OCI-LY7 (cell line): ENCODE results near the gene ARID5B. TPM values are rescaled to one million over a fixed set of nuclear protein-coding genes. Genes with fewer than 3 reads are reported as not detected.

Experiments
- BruUV-seq: library from RNA; stranded (reverse); fragments of 400-500 nt; replicated peaks from 2 replicates; lab custom pipeline; 2021; lab: Mats Ljungman, UMichigan
- CTCF ChIA-PET: fragments of 300-600 bp; sonication (Branson Sonifier 250); formaldehyde crosslinking; loops from one replicate; lab custom pipeline; 2022; ENCODE audit warnings: antibody characterized with exemption; ENCODE audit not compliant: unreplicated experiment; lab: Charles Lee
- POLR2A ChIA-PET: fragments of 300-600 bp; sonication (Branson Sonifier 250); formaldehyde crosslinking; loops from one replicate; lab custom pipeline; 2022; ENCODE audit warnings: antibody characterized with exemption; lab: Charles Lee
- DNase-seq: peaks from one replicate; pipeline ENCODE4 v3.0.0-alpha.2; 2015; ENCODE audit warnings: low spot score
- H2AFZ ChIP-seq: fragments of 200-600 bp; sonication (generic), shearing (Covaris generic); 2 replicates; pipeline ENCODE4 v1.6.1; 2014; ENCODE audit warnings: mild to moderate bottlenecking, antibody characterized with exemption, low read length, moderate library complexity
- H3K27ac ChIP-seq: fragments of 200-600 bp; sonication (generic); 2 replicates; pipeline ENCODE4 v1.5.1; 2014; ENCODE audit warnings: mixed run types, low read depth, mild to moderate bottlenecking, moderate library complexity, low read length, inconsistent platforms; ENCODE audit not compliant: poor library complexity, severe bottlenecking
- H3K36me3 ChIP-seq: fragments of 200-600 bp; sonication (generic); 2 replicates; pipeline ENCODE4 v1.6.1; 2014; ENCODE audit warnings: mild to moderate bottlenecking, antibody characterized with exemption, low read length, moderate library complexity, mixed read lengths; ENCODE audit not compliant: insufficient read depth
- H3K4me1 ChIP-seq: fragments of 200-600 bp; sonication (generic); 2 replicates; pipeline ENCODE4 v1.5.1; 2014; ENCODE audit warnings: mild to moderate bottlenecking, low read length; ENCODE audit not compliant: insufficient read depth, poor library complexity, severe bottlenecking
- H3K4me2 ChIP-seq: fragments of 200-600 bp; sonication (generic); 2 replicates; pipeline ENCODE4 v1.6.1; 2014; ENCODE audit warnings: mild to moderate bottlenecking, low read length
- H3K4me3 ChIP-seq: fragments of 200-600 bp; sonication (generic); 2 replicates; pipeline ENCODE4 v1.5.1; 2014; ENCODE audit warnings: mild to moderate bottlenecking, low read depth, low read length; ENCODE audit not compliant: poor library complexity, severe bottlenecking
- H3K79me2 ChIP-seq: fragments of 200-600 bp; sonication (generic); 2 replicates; pipeline ENCODE4 v1.6.1; 2016; ENCODE audit warnings: low read depth, mild to moderate bottlenecking, low read length, moderate library complexity, mixed read lengths; ENCODE audit not compliant: insufficient read depth
- H3K9me2 ChIP-seq: fragments of 200-600 bp; sonication (generic); 2 replicates; pipeline ENCODE4 v1.6.1; 2016; ENCODE audit warnings: mild to moderate bottlenecking, low read length, mixed read lengths; ENCODE audit not compliant: insufficient read depth
- H3K9me3 ChIP-seq: fragments of 200-600 bp; sonication (generic); 2 replicates; pipeline ENCODE4 v1.6.1; 2014; ENCODE audit warnings: mild to moderate bottlenecking, mixed run types, low read length, mixed read lengths
- H4K20me1 ChIP-seq: fragments of 200-600 bp; sonication (generic); 2 replicates; pipeline ENCODE4 v1.6.1; 2014; ENCODE audit warnings: mild to moderate bottlenecking, antibody characterized with exemption, low read length, moderate library complexity, mixed read lengths; ENCODE audit not compliant: insufficient read depth
- EZH2phosphoT487 ChIP-seq: fragments of 200-600 bp; sonication (generic); IDR thresholded peaks from 2 replicates; pipeline ENCODE4 v1.6.1; 2018; ENCODE audit warnings: low read depth, borderline replicate concordance, mild to moderate bottlenecking, mixed run types, antibody characterized with exemption, low read length, moderate library complexity, mixed read lengths
- intact Hi-C: fragments of 100-400 bp; cut with micrococcal nuclease; formaldehyde crosslinking; loops from one replicate; pipeline ENCODE4 v1.10.0; 2022; ENCODE audit not compliant: unreplicated experiment
- total RNA-seq, 2 experiments: library from RNA; depleted of rRNA in 1 of 2; stranded (reverse); fragments of >200 nt in 1 of 2; shearing (Covaris generic) in 1 of 2; gene quantifications; 2 replicates each; pipeline ENCODE4 v1.2.3, GENCODE V29; 2014 to 2022
- TF ChIP-seq, protein P1 (sequence below): fragments of 200-600 bp; sonication (generic); conservative IDR thresholded peaks from 2 replicates; pipeline ENCODE4 v1.5.1; 2014; ENCODE audit warnings: mild to moderate bottlenecking, antibody characterized with exemption, low read length, moderate library complexity, mixed read lengths

Gene ARID5B
- total RNA-seq, 2 experiments from 2014 or later, result 38.0 to 56.7 TPM

DNA sequence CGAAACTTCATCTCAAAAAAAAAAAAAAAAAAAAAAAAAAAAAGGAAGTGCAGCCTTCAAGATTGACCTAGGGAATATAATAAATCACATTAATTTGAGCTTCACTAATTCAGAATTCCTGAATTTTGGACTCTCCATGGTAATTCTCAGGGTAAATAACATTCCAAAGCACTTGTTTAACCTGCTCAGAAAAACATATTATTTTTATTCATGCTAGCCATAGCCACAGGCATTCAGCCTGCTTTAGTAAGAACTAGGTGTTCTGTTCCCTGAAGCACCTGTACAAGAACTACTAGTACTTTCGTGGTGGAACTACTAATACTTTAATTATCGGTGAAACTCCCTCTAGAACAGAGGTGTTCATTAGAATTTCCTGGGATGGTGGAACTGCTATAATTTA is 197.8 kb downstream of the ARID5B start:
- no peak overlapping the region for H3K4me3 ChIP-seq
- intact Hi-C loops, result no loop called here
- H3K36me3 ChIP-seq, result peaks cover 5% of the 10 kb centered on the region; the same call in 1 of the 2 replicates
- H3K9me2 ChIP-seq, result no peaks in the 10 kb centered on the region
- H3K27ac ChIP-seq, result no peak overlapping the region
- H3K9me3 ChIP-seq, result no peaks in the 10 kb centered on the region
- no peak overlapping the region for H2AFZ ChIP-seq
- no peaks in the 10 kb centered on the region for H4K20me1 ChIP-seq
- ChIA-PET CTCF (no interaction called here), POLR2A (interaction anchor here (0.7 to 1.0 kb wide), 4 partner anchors 11 to 106 kb away, joined by 3 to 7 read pairs (median 4); no protein-coding TSS in a partner anchor)
- no TSS peak for BruUV-seq
- no peaks in the 10 kb centered on the region for H3K79me2 ChIP-seq
- TF ChIP-seq, protein P1, sequence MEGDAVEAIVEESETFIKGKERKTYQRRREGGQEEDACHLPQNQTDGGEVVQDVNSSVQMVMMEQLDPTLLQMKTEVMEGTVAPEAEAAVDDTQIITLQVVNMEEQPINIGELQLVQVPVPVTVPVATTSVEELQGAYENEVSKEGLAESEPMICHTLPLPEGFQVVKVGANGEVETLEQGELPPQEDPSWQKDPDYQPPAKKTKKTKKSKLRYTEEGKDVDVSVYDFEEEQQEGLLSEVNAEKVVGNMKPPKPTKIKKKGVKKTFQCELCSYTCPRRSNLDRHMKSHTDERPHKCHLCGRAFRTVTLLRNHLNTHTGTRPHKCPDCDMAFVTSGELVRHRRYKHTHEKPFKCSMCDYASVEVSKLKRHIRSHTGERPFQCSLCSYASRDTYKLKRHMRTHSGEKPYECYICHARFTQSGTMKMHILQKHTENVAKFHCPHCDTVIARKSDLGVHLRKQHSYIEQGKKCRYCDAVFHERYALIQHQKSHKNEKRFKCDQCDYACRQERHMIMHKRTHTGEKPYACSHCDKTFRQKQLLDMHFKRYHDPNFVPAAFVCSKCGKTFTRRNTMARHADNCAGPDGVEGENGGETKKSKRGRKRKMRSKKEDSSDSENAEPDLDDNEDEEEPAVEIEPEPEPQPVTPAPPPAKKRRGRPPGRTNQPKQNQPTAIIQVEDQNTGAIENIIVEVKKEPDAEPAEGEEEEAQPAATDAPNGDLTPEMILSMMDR, result no peak
- TF ChIP-seq EZH2phosphoT487, result no peak
- no peak for DNase-seq
- H3K4me2 ChIP-seq, result no peak overlapping the region
- no peaks in the 10 kb centered on the region for H3K4me1 ChIP-seq

DNA sequence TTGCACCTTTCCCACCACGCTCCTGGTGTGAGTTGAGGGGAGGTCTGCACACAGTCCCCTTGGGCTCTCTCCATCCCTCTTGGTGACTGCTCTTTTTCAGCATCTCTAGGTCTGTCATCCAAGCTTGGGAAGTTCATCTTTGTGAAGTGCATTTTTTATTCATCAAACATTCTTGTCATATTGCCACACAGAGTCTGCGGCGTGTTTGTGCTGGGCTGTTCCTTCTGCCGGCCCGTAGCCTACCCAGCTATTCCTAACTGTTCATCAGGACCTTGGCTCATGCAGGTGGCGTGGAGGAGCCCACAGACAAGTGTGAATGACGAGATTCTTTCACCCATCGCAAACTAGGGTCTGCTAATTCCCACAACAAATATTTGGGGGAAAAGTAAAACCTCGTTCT is 202.4 kb downstream of the ARID5B start:
- Histone ChIP-seq H3K4me3 (no peak overlapping the region), H3K4me2 (no peak overlapping the region), H4K20me1 (no peaks in the 10 kb centered on the region), H3K36me3 (no peaks in the 10 kb centered on the region), H3K79me2 (no peaks in the 10 kb centered on the region), H3K9me2 (no peaks in the 10 kb centered on the region), H2AFZ (no peak overlapping the region), H3K4me1 (peaks cover 33% of the 10 kb centered on the region), H3K27ac (no peak overlapping the region), H3K9me3 (no peaks in the 10 kb centered on the region)
- intact Hi-C loops, result no loop called here
- no peak for DNase-seq
- no TSS peak for BruUV-seq
- TF ChIP-seq, protein P1, result no peak
- no peak for TF ChIP-seq EZH2phosphoT487
- CTCF ChIA-PET, result interaction anchor here (1.0 kb wide), 1 partner anchor 56 kb away, joined by 3 read pairs; no protein-coding TSS in a partner anchor
- POLR2A ChIA-PET, result interaction anchor here (1.0 to 1.5 kb wide), 2 partner anchors 24 kb away, joined by 3 to 4 read pairs; no protein-coding TSS in a partner anchor

DNA sequence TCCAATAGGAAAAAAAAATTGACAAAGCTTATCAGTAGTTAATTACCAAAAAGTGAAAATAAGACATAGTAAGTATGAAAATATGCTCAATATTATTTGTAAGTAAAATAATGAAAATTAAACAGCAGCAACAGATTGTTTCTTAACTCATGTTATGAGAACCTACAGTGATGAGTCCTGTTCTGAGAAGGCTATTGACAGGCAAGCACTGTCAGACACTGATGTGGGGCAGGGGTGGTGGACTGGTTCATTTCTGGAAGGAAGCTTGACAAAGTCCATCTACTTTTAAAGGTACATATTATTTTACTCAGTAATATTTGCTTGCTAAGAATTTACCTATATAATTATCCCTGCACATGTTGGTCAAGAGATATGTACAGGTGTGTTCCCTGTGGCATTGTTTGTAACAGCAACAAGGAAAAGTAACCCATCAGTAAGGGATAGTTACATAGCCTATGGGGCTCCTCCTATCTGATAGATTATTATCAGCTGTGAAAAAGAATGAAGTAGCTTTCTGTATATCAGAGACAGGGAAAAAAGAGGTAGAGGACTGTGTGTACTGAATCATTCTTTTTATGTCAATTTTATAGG is 205.5 kb downstream of the ARID5B start:
- intact Hi-C loops, result loop anchor here (5.0 kb wide), 2 partner anchors 145 to 205 kb away; partner anchors contain the start of gene ARID5B
- no peaks in the 10 kb centered on the region for H3K9me2 ChIP-seq

More for the DNA sequence above, 205.5 kb downstream of the ARID5B start:
- H3K36me3 ChIP-seq, result no peaks in the 10 kb centered on the region
- no peak overlapping the region for H3K4me2 ChIP-seq
- POLR2A ChIA-PET, result interaction anchor here (0.6 to 3.2 kb wide), 17 partner anchors 10 to 1170 kb away, joined by 3 to 13 read pairs (median 4); partner anchors contain the start of gene ARID5B
- no peak for DNase-seq
- CTCF ChIA-PET, result interaction anchor here (1.0 kb wide), 1 partner anchor 206 kb away, joined by 3 read pairs; the partner anchor contains the start of gene ARID5B
- TF ChIP-seq, protein P1, result no peak
- no peak for TF ChIP-seq EZH2phosphoT487
- H3K27ac ChIP-seq, result no peak overlapping the region
- H3K4me3 ChIP-seq, result no peak overlapping the region
- no peaks in the 10 kb centered on the region for H3K9me3 ChIP-seq
- no peak overlapping the region for H2AFZ ChIP-seq
- H3K79me2 ChIP-seq, result no peaks in the 10 kb centered on the region
- no peaks in the 10 kb centered on the region for H4K20me1 ChIP-seq
- H3K4me1 ChIP-seq, result peaks cover 61% of the 10 kb centered on the region
- no TSS peak for BruUV-seq
